Inflammatory macrophage (primary cell): ENCODE measurements around the gene LPGAT1.

Experiments
- DNase-seq, 2 donors: peaks; one replicate each; pipeline ENCODE4 v3.0.0-alpha.2; 2020 to 2022

Gene LPGAT1

DNA sequence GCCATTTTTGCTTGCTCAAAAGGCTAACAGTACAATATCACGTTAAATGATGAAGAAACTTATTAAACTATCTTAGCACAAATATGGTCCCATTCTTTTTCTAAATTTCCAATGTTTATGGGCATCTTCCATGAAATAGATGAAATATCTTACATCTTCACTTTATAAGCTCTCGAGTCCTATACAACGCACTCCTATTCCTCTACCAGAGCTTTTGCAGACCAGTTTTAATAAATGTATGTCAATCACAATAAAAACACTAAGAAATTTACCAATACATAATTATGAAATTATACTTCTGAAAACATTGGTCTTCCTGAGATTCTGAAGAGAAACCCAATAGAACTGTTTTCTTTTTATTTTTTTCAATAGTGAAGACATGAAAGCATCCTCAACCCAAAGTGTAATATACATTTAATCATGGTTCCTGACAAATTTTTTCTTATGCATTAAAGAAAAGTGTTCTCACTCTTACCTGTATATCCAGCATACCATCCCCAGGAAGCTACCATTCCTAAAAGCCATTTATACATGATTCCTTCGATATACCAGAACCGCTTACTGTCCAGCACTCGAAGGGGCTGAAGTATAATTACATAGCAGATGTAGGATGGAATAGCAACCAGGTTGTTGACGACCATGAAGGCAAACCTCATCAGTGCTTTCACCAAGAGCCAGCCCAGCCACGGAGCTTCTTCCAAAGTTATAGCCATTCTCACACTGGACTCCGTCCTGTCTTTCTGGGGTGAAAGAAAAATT, 1.8 kb downstream of the LPGAT1 start:
- no peak for DNase-seq

DNA sequence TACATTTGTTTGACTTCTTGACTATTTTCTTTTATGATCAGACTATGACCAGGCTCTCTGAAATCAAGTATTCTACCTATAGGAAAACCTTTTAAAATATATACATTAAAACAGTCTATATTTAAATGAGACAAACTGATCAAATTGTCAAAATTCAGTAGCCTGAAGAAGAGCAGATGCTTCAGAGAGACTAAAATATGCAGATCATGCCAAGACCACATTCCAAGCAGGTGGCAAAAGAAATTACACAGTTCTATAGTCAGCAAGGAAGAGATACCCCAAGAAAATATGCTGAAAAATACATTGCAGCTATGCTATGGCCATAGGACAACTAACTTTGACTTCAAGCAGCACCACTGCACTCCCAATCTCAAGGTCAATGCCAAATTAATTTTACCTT, 3.5 kb downstream of the LPGAT1 start:
- no peak for DNase-seq

DNA sequence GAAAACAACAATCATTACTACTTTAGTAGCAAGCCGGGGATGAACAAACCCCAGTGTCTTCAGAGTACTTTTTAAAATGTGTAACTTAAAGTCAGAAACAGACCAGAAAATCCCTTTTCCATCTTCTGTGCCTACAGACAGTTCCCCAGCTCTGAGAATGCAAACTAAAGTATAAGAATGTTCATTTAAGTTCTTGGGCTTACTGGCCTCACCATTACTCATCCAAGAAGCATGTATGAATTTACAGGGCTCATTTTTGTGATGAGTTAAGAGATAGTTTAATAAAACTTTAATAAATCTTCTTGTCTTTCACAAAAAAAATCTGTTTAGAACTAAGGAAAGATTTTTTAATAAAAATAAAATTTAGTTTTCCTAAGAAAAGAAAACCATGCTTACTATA, 4.6 kb downstream of the LPGAT1 start:
- no peak for DNase-seq

- peak; percentile 38 to 84 for DNase-seq
These were observed 7.7 kb downstream of the LPGAT1 start for GRCh38 chr1:211822677-211823407.

DNA sequence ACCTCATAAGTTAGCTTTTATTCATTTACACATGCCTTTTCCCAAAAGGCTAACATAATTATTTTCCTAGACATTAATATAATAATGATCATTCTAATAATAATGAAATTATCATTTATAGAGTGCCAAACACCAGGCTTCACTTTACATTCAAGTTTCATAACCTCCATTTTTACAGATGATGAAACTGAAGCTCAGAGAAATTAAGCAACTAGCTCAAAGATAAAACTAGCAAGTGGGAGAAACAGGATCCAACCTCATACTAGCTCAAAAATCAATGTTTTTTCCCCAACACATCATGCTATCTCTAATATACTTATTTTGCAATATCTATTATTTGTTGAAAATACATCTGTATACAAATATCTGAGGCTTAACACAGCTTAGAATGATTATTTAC, 14.0 kb downstream of the LPGAT1 start:
- peak; percentile 34 to 61 for DNase-seq

DNA sequence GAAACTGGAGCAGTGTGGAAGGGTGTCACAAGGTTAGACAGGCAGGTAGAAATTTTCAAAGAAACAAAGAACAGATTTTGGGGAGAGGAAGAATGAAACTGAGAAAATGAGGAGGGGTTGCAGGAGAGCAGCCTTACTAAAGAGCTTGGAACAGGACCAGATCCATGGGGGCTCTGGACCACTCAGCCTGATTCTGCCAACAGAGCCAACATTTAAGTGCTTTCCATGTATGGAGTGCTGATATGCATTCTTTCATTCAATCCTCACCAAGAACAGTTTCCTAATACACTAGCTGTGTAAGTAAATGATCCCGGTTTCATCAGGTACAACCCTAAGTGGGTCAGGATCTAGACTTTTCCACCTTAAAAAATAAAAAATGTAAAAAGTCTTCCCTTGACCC, 16.2 kb downstream of the LPGAT1 start:
- no peak for DNase-seq

DNA sequence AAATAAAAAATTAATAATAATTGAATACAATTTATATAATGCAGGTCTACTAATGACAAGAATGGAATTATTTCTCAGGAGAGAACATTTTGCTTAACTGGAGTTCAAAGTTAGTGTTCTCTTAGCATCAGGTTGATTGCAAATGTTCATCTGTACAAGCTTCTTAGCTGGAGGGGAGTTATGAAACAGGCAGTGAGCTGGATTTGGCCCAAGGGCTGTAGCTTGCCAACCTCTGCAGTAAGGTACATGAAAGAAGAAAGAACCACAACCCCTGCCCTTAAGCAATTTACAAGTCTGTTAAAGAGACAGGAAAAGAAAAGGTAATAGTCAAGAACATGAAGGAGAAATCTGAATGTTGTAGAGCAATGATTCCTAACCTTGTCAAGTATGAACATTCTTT, 17.0 kb downstream of the LPGAT1 start:
- DNase-seq = no peak

DNA sequence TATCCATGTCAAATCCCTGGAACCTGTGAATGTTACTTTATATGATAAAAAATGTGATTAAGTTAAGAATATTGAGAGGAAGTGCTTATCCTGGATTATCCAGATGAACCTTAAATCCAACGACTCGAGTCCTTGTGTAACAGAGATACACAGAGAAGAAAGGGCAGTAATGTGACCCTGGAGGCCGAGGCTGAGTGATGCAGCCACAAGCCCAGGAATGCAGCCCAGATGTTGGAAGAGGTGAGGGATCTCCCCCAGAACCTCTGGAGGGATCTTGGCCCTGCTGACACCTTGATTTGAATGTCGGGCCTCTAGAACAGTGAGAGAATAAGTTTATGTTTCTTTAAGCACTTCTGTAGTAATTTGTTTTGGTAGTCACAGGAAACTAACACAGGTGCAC, 18.0 kb downstream of the LPGAT1 start:
- no peak for DNase-seq

DNA sequence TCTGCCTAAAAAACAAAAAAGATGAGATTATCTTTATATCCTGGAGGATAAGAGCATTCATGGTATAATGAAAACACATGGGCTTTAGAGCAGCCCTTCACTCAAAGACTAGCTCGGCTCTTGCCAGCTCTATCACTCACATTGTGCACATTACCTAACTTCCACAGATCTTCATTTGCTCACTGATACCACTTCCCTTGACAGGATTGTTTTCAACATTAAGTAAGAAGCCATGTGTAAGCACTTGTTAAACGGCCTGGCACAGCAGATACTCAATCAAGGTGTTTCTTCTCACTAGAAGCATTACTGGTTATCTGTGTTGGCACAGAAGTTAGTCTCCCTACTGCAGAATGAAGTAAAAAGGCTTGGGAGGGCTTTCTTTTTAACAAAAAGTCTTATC, 18.7 kb downstream of the LPGAT1 start:
- no peak for DNase-seq

- DNase-seq = no peak
These were observed 19.4 kb downstream of the LPGAT1 start for GRCh38 chr1:211811126-211811525.

DNA sequence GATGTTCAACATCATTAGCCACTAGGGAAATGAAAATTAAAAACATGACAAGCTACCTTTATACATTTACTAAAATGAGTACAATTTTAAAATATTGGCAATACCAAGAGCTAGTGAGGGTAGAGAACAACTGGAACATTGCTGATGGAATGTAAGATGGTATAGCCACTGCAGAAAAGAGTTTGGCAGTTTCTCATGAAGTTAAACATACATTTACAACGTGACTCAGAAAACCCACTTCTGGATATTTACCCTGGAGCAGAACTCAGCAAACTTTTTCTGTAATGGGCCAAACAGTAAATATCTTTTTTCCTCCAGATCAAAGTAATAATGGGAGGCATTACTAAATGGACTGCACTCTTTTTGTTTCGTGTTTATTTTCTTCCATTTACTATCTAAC, 22.1 kb downstream of the LPGAT1 start:
- DNase-seq = no peak

DNA sequence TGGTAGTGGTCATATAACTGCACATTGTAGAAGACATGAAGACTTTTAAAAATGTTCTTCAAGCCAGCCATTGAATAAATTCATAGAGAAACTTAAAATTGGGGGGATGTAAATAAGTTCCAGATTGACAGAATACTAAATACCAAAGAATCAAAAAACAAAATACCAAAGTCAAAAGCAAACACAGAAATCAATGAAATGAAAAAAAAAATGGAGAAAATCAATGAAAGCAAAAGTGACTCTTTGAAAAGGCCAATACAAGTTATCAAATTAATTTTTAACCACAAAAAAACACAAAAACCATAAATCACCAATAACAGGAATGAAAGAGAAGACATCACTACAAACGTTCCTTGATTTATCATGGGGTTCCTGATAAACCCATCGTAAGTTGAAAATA, 25.6 kb downstream of the LPGAT1 start:
- no peak for DNase-seq

- no peak for DNase-seq
These were observed 29.5 kb downstream of the LPGAT1 start for GRCh38 chr1:211800925-211801607.

DNA sequence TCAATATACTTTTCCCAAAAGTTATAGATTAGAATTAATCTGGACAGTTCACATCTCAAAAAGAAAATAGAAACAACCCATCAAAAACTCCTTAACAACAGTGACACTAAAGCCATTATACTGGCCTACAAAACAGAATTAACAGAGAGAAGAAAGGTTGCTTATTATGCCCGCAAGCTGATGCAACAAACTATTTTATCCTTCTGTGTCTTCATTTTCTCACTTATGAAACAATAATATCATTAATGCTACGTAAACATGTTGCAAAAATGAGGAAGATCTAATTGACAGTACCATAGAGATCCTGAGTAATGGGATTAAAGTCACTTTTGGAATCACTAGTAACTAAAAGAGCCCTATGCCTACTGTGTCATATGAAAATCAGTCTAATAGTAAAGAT, 32.6 kb downstream of the LPGAT1 start:
- peak in 1 of 2 donors; percentile 8 for DNase-seq

- no peak for DNase-seq
These were observed 38.6 kb downstream of the LPGAT1 start for GRCh38 chr1:211791979-211792378.

- no peak for DNase-seq
These were observed 40.7 kb downstream of the LPGAT1 start for GRCh38 chr1:211789641-211790464.

GRCh38 chr1:211788626-211789025, 41.9 kb downstream of the LPGAT1 start:
- DNase-seq = no peak

DNA sequence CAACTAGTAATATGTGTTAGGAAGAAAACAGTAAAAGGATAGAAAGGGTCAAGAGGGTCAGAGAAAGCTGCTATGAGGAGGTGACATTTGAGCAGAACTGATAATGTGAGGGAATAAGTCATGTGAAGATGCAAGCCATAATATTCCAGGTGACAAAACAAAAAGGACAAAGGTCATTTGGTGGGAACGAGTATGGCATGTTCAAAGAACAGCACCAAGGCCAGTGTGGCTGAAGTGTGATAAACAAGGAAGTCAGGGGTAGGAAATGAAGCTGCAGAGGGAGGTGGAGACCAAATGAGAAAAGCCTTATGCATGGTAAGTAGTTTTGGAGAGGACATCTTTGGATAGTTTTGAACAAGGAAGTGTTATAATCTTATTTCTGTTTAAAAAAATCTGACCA, 46.7 kb downstream of the LPGAT1 start:
- DNase-seq = no peak

DNA sequence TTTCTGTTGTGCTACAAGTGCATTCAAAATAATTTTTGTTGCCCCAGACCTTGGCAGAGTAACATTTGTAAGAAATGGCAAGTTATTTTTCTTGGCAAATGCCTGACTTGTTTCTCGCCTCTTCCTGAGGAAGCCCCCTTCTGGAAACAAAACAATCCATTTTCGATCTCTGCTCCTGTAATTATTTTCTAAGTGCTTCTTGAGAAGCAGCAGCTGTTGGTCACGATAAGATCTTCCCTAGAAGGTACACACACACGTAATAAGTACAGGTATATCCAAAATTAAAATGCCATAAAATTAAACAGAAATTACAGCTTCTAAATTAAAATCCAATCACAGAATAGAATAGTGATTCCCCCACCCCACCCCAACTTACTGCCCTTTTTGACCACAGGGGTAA, 47.3 kb downstream of the LPGAT1 start:
- DNase-seq = no peak

DNA sequence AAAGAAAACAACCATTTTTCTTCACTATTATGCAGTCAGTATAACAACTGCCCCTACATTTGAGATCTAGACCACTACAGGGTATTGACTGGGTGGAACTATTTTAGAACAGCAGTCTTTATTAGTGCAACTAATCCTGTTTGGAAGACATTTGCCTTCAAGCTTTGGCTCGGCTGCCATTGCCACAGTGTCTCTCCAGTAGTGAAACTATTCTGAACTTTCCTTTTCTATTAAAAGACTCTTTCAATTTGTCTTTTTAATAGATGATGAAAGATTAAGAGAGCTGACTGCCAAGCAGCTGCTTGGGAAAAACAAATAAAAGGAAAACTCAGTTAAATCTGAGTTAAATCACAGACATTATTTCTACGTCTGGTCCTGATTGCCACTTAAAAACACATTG, 49.3 kb downstream of the LPGAT1 start:
- no peak for DNase-seq

GRCh38 chr1:211775170-211775569, 55.4 kb downstream of the LPGAT1 start:
- no peak for DNase-seq

- DNase-seq = no peak
These were observed 65.9 kb downstream of the LPGAT1 start for GRCh38 chr1:211764701-211765100.

DNA sequence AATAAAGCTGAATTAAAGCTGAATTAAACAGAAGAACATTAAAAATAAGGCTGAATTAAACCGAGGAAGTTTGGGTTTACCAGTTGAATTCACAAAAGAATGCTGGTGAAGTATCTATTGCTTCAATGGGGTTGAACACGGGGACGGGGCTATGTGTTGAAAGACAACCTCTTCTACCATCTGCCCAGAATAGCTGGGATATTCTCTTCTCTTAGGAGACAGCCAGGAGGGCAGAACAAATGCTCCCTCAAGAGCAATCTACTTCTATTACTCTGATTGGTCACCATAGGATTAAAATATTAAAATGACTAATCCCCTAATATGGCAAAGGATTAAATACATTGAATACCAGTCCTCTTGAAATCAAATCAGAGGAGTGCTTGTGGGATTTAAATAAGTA, 68.4 kb downstream of the LPGAT1 start:
- no peak for DNase-seq
